Measurements from ENCODE around the gene CCDC61. TPM values are rescaled to one million over a fixed set of nuclear protein-coding genes. Genes with fewer than 3 reads are reported as not detected.

CCDC61 gene
- total RNA-seq, 2 donors from 2014 or later, result 29.3 to 34.4 TPM

GRCh38 chr19:45971260-45971902 is 23.9 kb upstream of the CCDC61 start:
- no peak for DNase-seq (ENCODE audit: low spot score in 2 of 2)
- no peaks in the 10 kb centered on the region for H3K9me3 Mint-ChIP-seq
- peak overlapping the region in 1 of 2 donors; percentile 69 for H3K27ac Mint-ChIP-seq
- no peaks in the 10 kb centered on the region for H3K36me3 Mint-ChIP-seq
- ATAC-seq, result no peak

DNA sequence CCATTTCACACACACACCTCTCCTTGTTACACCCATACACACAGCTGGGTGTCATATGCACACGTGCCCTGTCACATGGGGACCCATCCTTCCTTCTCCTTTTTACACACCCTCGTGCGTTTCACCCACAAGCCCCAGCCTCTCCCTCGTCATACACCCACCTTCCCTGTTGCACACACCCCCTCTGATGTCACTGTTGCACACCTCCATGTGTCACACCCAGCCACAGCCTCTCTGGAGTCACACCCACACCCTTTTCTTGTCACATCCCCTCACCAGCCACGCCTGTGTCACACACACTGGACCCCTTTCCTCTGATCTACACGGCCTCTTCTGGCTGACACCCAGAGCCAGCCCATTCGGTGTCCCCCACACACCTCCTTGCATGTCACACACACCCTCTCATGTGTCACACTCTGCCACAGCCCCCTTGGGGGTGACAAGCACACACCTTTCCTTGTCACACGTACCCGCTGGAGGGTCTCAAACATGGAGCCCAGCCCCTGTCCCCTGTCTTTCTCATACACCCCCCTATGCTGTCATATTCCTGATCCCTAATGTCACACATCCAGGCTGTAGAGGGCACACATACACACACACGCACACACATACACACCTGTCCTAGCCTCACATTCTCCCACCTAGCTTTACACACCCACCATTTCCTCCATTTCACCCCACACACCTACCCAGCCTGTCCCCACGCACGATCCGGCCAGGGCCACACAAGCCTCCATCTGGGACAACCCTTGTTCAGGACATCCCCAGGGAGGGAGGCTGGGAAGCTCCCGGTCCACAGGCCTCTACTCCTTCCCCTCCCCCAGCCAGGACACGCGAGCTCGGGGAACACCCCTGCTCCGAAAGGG is 23.0 kb upstream of the CCDC61 start:
- Mint-ChIP-seq H3K27ac (no peak overlapping the region), H3K36me3 (no peaks in the 10 kb centered on the region), H3K9me3 (no peaks in the 10 kb centered on the region)
- ATAC-seq (peak; percentile 61 to 66), DNase-seq (ENCODE audit: low spot score in 2 of 2) (peak in 1 of 2 donors; percentile 10)

GRCh38 chr19:45972947-45973540 is 22.2 kb upstream of the CCDC61 start:
- DNase-seq (ENCODE audit: low spot score in 2 of 2) (no peak), ATAC-seq (no peak)
- H3K27ac Mint-ChIP-seq, result no peak overlapping the region
- no peaks in the 10 kb centered on the region for H3K36me3 Mint-ChIP-seq
- no peaks in the 10 kb centered on the region for H3K9me3 Mint-ChIP-seq

DNA sequence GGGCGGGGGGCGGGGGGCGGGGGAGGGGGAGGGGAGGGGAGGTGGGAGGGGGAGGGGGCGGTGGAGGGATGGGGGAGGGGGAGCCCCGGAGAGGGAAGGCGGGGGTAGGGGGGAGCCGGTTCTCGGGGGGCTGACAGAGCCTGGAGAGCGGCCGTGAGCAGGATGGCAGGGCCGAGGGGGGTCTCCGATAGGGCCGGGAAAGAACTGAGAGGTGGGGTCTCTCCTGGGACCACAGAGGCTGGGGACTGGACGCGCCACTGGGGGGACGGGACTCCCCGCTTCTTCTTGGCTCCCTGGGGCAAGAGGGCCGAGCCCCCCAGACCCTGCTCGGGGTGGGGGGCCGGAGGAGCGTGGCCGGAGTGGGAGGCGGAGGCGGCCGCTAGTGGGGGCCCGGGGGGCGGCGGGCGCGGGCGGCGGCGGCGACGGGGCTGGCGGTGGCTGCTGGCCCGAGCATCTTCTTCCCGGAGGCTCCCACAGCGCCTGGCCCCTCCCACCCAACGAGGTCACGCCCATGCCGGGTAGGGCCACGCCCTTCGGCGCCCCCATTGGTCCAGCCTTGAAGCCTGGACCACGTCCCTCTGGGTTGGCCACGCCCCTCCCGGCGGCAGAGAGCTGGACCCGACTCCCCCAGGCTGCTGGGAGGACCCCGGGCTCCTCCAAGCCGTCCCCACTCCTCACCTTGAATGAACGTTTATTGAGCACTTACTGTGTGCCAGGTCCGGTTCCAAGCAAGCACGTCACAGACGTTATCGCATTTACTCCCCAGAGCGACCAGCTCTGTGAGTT is 21.5 kb upstream of the CCDC61 start, which contains the start of gene NOVA2:
Gene NOVA2 (minus strand): TSS at position 313 of the 786 bp plus-strand sequence. CDS start 514 bp downstream, outside the sequence.
- Mint-ChIP-seq H3K27ac (no peak within 1 kb of the TSS), H3K9me3 (no peaks in the 10 kb centered on the region), H3K36me3 (no peaks in the 10 kb centered on the region)
- ATAC-seq (peak; percentile 37 to 77), DNase-seq (ENCODE audit: low spot score in 2 of 2) (peak in 1 of 2 donors; percentile 67)

DNA sequence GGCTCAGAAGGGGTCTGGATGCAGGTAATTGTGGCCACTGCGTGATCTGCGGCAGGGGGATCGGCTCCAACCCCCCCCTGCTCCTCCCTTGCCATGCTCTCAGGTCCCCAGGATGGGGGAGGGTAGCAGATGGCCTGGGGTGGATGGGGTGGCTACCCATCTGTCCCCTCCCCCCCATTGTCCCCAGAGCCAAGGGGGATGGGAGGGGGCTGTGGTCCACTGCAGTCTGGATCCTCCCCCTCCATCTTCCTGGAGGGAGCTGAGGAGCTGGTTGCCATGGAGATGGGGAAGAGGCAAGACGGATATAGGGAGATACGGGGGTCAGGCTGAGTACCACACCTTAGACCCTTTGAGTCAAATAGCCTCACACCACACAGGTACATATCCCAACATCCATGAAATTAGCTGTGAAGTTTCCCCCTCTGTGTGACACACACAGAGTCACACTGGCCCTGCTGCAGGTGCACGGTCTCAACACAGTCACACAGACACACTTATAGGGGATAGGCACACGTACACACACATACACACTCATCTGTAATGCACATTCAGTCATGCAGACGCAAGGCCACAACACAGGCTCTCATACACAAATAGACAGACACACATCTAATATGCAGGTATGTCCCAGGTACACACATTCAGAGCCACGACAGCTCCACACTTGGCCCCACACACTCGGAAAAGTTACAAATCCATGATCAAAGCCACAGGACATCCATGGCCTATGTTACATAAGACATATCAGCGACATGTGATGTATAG is 19.8 kb upstream of the CCDC61 start:
- ATAC-seq (no peak), DNase-seq (ENCODE audit: low spot score in 2 of 2) (no peak)
- no peak overlapping the region for H3K27ac Mint-ChIP-seq
- no peaks in the 10 kb centered on the region for H3K36me3 Mint-ChIP-seq
- no peaks in the 10 kb centered on the region for H3K9me3 Mint-ChIP-seq

GRCh38 chr19:45976178-45976577 is 19.1 kb upstream of the CCDC61 start:
- no peak for ATAC-seq
- no peak overlapping the region for H3K27ac Mint-ChIP-seq
- no peak for DNase-seq (ENCODE audit: low spot score in 2 of 2)

DNA sequence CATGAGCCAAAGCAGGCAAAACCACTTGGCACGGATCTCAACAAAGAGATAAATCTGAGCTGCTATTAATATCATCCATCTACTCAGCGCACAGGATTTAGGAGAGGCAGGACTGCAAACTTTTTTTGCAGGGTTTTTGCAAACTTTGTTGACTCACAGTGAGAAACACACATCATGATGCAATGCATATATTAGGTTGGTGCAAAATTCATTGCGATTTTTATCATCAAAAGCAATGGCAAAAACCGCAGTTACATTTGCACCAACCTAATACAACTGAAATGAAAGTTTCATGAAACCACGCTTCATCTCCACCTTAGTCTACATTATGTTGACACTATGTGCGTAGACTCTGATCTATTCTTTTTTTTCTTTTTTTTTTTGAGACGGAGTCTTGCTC is 17.1 kb upstream of the CCDC61 start:
- Mint-ChIP-seq H3K27ac (no peak overlapping the region), H3K9me3 (no peaks in the 10 kb centered on the region), H3K36me3 (no peaks in the 10 kb centered on the region)
- ATAC-seq (no peak), DNase-seq (ENCODE audit: low spot score in 2 of 2) (no peak)

More at GRCh38 chr19:45976178-45976577, 19.1 kb upstream of the CCDC61 start:
- H3K9me3 Mint-ChIP-seq, result no peaks in the 10 kb centered on the region
- H3K36me3 Mint-ChIP-seq, result no peaks in the 10 kb centered on the region

GRCh38 chr19:45981350-45981749 is 13.9 kb upstream of the CCDC61 start:
- no peaks in the 10 kb centered on the region for H3K36me3 Mint-ChIP-seq

DNA sequence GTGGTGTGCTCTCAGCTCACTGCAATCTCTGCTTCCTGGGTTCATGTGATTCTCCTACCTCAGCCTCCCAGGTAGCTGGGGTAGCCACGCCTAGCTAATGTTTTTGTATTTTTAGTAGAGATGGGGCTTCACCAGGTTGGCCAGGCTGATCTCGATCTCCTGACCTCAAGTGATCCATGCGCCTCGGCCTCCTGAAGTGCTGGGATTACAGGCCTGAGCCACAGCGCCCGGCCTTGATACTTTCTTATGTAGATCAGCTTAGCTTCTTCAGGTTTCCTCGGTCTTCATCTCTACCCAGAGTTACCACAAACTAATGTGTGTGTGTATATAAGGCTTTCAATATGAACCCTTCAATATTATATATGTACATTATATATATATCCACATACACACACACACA is 9.9 kb upstream of the CCDC61 start:
- H3K9me3 Mint-ChIP-seq, result no peaks in the 10 kb centered on the region
- no peak for DNase-seq (ENCODE audit: low spot score in 2 of 2)
- H3K36me3 Mint-ChIP-seq, result no peaks in the 10 kb centered on the region
- no peak overlapping the region for H3K27ac Mint-ChIP-seq
- ATAC-seq, result no peak

More at GRCh38 chr19:45981350-45981749, 13.9 kb upstream of the CCDC61 start:
- DNase-seq (ENCODE audit: low spot score in 2 of 2) (no peak), ATAC-seq (no peak)
- Mint-ChIP-seq H3K27ac (peak overlapping the region in 1 of 2 donors; percentile 52), H3K9me3 (no peaks in the 10 kb centered on the region)

DNA sequence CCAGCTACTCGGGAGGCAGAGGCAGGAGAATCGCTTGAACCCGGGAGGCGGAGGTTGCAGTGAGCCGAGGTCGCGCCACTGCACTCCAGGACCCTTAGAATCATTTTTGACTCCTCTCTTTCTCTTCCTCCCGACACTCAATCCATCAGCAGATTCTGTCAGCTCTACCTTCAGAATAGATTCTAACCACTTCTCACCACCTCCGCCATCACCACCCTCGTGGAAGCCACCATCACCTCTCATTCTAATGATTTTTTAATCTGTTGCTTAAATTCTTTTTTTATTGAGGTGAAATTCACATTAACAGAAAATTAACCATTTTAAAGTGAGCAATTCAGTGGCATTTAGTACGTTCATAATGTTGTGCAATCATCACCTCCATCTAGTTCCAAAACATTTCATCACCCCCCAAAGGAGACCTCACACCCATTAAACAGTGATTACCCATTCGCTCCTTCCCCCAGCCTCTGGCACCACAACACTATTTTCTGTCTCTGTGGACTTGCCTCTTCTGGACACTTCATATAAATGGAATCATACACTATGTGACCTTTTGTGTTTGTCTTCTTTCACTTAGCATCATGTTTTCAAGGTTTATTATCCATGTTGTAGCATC is 5.0 kb upstream of the CCDC61 start:
- DNase-seq (ENCODE audit: low spot score in 2 of 2) (no peak), ATAC-seq (no peak)
- H3K9me3 Mint-ChIP-seq, result no peaks in the 10 kb centered on the region
- no peaks in the 10 kb centered on the region for H3K36me3 Mint-ChIP-seq
- no peak overlapping the region for H3K27ac Mint-ChIP-seq

DNA sequence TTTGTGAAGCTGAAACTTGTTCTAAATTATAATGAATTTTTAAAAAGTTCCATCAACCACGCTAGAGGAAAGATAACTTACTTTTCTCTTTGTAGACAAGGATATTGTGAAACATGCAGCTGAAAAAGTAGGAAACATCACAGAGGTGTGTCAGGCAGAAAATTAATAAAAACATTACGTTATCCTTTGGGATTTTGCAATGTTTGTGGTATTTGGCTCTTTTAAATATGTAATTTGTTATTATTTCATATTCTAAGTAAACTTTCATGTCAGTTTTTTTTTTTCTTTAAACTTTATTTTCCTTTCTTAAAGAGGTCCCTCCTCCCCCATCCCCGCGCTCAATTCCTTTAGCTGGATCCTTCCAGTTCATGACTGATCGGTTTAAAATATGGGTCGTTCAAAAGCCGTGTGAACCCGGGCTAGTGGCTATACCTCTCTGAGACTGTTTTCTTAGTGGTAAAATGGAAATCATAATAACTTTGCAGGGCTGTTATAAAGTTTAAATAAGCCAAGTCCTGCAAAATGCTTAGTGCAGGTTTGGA is 740 bp upstream of the CCDC61 start:
- DNase-seq (ENCODE audit: low spot score in 2 of 2), result no peak
- H3K9me3 Mint-ChIP-seq, result no peaks in the 10 kb centered on the region
- no peak for ATAC-seq
- peaks cover 6 to 9% of the 10 kb centered on the region in 2 donors for H3K36me3 Mint-ChIP-seq
- H3K27ac Mint-ChIP-seq, result no peak overlapping the region

DNA sequence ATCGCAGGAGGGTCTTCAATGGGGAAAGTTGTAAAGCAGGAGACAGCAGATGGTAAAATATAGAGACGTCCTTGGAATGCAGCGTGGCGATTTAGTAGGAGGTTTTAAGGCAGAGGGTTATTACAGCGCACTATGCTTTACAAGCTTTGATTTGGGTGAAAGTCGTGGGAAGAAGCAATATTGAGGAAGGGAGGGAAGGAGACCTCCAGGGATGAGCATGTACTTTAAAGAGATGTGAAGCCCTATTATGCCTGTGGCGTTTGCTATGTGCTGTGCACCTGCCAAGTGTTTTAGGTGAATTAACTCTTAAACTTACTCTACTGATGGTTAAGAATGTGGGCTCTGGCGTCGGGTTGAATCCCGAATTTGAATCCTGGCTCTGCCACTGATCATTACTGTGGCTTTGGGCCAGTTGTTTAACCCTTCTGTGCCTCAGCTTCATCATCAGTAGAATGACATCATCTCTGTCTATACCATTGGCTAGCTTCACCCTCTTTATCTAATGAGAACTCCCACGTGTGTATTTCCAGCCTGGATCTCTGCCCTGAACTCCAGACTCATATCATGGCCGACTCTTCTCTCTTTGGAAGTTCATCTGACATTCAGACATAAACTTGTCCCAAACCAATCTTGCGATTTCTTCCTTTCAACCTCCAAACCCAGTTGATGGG is 583 bp downstream of the CCDC61 start:
- DNase-seq (ENCODE audit: low spot score in 2 of 2), result no peak
- Mint-ChIP-seq H3K9me3 (no peaks in the 10 kb centered on the region), H3K36me3 (peaks cover 6 to 9% of the 10 kb centered on the region in 2 donors), H3K27ac (no peak overlapping the region)
- ATAC-seq, result no peak

- Mint-ChIP-seq H3K27ac (no peak overlapping the region), H3K9me3 (no peaks in the 10 kb centered on the region), H3K36me3 (peaks cover 6 to 9% of the 10 kb centered on the region in 2 donors)
- no peak for DNase-seq (ENCODE audit: low spot score in 2 of 2)
- no peak for ATAC-seq
Measured at GRCh38 chr19:45996933-45997332, 1.7 kb downstream of the CCDC61 start.

- DNase-seq (ENCODE audit: low spot score in 2 of 2) (no peak), ATAC-seq (no peak)
- Mint-ChIP-seq H3K27ac (no peak overlapping the region), H3K36me3 (peaks cover 6 to 9% of the 10 kb centered on the region in 2 donors), H3K9me3 (no peaks in the 10 kb centered on the region)
Measured at GRCh38 chr19:45998834-45999233, 3.6 kb downstream of the CCDC61 start.

GRCh38 chr19:45999653-46000121 is 4.4 kb downstream of the CCDC61 start:
- DNase-seq (ENCODE audit: low spot score in 2 of 2) (no peak), ATAC-seq (no peak)
- H3K9me3 Mint-ChIP-seq, result no peaks in the 10 kb centered on the region
- no peak overlapping the region for H3K27ac Mint-ChIP-seq
- peaks cover 6 to 9% of the 10 kb centered on the region in 2 donors for H3K36me3 Mint-ChIP-seq

Measured in activated naive CD4-positive, alpha-beta T cell treated with anti-CD3 and anti-CD28 coated beads, Interleukin-2, amount 50 U/mL, for 72 hours (primary cell).